HG03025 (cell line): ENCODE measurements around the gene OTC.

ENCODE experiments used
- ATAC-seq: cut with Tn5 transposase; IDR thresholded peaks from one replicate; pipeline ENCODE4 v1.9.1; 2021; ENCODE audit warnings: mild to moderate bottlenecking, moderate library complexity; ENCODE audit not compliant: unreplicated experiment, low FRiP score

OTC gene

DNA sequence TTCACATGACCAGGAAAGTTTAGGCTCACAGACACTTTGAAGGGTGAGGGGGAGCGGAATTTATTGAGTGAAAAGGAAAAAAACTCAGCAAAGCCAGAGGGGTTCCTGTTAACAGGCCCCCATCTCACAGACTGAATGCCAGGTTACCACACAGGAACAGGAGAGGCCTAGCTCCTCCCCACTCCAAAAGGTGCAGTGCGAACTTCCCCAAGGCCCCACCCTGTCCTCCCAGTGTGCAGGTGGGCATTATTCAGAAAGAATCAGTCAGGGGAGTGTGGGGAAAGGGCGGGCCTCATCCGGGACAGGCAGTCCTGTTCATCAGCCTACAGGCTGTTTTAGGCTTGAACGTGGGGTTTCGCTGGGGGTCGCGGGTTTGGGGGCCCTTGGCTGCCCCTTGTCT is 4.0 kb downstream of the OTC start:
- no peak for ATAC-seq

DNA sequence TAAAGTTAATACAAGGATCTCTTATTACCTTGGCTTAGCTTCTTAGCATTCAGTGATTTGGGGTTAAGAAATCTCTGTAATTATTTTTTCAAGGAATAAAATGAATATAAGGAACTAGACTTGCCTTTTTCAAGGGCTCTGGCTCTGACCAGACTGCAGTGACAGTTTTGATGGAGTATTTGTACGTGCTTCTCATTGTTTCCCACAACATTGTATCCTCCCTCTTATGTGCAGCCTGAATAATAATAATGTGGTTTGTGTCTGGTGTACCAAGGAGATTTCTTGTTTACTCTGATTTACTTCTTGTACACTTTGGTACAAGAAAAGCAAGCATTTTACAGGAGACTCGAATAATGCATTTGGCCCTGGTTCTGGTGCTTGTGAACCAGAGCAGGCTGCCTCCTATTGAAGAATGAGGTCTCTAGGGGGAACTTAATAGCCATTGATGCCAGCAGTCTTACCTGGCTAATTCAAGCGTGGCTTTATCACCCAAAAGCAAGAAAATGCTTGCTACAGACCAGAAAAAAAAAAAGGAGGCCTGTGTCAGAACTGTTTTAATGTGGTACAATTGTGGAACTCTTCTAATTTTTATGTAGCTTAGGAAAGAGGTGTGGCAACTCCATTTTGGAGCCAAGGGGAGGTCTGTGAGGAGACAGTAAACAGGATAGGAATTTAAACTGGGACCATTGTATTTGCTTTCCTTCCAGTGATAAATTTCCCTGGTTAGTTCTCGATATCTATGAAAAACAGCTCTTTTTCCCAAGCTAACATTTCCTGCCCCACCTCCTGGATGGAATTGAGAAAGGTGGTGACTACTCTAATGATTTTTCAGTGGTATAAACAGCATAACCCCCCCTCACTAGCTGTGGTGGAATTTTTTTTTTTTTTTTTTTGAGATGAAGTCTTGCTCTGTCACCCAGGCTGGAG is 5.6 kb downstream of the OTC start:
- no peak for ATAC-seq

GRCh38 chrX:38363046-38363445 is 10.6 kb downstream of the OTC start:
- no peak for ATAC-seq

- no peak for ATAC-seq
These were observed 13.6 kb downstream of the OTC start for GRCh38 chrX:38365954-38366353.

DNA sequence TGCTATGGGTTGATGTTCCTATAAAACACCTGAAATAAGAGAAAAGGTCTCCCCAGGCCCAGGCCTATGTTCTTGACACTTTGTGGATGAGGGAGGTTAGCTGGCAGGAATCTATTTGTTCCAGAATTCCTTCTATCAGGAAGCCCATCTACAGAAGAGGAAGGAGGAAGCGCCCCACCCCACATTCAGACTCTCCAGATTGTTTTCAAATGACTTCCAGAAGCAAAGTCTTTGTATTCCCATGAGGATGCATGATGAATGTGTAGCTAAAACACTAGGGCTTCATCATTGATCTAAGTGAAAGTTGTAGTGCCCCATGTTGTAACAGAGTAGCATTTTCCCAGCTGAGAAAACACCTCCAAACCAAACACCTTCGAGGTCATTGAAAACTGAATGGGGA is 16.4 kb downstream of the OTC start:
- ATAC-seq = no peak

- no peak for ATAC-seq
These were observed 19.2 kb downstream of the OTC start for GRCh38 chrX:38371641-38372040.

DNA sequence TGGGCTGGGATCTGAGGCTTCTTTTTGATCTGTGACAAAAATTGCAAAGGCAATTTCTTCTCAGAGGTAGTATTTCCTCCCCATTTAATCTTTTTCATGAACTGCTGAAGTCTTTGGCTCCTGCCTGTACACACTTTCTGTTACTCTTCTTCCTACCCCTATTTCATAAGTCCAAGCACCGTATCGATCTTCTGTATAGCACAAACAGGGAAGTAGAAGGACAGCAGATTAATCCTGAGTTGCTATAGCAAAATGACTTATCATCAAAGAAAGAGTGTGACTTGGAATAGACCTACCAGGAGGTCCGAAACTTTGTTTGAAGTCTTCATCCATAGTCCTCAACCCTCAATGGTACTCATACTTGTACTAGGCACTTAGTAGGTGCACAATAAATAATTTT is 22.0 kb downstream of the OTC start:
- no peak for ATAC-seq

GRCh38 chrX:38375891-38376290 is 23.5 kb downstream of the OTC start:
- no peak for ATAC-seq

DNA sequence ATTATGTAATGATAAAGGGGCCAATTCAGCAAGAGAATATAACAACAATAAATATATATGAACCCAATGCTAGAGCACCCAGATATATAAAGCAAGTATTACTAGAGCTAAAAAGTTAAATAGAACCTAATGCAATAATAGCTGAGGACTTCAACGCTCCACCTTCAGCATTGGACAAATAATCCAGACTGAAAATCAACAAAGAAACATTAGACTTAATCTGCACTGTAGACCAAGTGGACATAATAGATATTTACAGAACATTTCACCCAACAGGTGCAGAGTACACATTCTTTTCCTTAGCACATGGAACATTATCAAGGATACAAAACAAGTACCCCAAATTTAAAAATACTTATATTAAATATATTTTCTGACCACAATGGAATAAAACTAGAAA is 24.3 kb downstream of the OTC start:
- no peak for ATAC-seq

DNA sequence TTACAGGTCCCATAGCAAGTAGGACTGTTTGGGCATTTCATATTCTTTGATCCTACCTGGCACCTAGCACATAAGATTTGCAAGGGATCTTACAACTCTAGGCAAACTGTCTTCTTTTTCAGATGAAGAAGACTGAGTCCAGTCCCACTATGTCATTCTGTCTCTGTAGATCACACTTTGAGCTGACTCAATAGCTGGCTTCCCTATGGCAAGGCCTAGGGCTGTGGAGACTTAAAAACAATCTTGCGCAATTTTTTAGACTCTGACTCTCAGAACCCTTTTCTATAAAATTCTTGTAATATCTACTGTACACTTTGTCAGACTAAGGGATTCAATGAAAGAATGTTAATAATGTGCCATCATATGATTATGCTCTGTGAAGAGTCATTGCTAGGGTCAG is 26.7 kb downstream of the OTC start:
- no peak for ATAC-seq

DNA sequence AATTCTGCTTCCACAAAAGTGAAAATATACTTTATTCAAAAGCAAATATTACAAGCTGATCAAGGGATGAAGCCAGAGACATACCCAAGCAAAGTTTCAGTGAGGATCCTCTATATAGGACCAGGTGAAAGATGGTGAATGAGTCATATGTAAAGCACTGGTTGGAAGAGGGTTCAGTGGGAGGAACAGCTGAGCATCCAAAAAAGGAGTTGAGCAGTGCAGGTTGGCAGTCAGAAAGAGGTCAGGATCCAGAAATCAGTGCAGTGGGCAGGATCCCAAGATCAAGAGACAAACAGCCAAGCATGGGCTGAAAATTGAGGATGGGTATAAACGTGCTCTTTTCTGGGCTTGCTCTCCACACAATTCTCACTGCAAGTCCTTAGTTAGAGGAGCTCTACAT is 30.3 kb downstream of the OTC start:
- ATAC-seq = no peak

GRCh38 chrX:38400389-38400910 is 48.0 kb downstream of the OTC start:
- no peak for ATAC-seq

DNA sequence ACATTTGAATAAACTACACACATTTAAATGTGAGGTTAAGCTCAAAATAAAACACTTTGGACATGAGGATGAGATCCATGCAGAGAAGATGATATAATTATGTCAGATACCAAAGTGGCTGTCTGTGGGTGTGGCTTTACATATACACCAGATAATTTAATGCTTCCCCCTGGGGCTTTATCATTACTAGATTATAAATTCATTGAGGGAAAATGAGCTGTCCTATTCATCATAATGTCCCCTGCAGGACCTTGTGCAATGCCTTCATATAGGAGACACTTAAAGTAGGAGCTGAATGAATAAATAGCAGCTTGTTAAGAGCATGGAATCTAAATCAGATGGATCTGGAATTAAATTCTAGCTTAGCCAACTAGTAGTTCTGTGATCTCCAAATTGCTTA is 49.7 kb downstream of the OTC start:
- no peak for ATAC-seq

GRCh38 chrX:38403834-38404233 is 51.4 kb downstream of the OTC start:
- ATAC-seq = no peak

GRCh38 chrX:38407126-38407525 is 54.7 kb downstream of the OTC start:
- ATAC-seq = no peak

GRCh38 chrX:38409289-38409688 is 56.9 kb downstream of the OTC start:
- no peak for ATAC-seq

GRCh38 chrX:38426785-38427184 is 74.4 kb downstream of the OTC start:
- no peak for ATAC-seq

DNA sequence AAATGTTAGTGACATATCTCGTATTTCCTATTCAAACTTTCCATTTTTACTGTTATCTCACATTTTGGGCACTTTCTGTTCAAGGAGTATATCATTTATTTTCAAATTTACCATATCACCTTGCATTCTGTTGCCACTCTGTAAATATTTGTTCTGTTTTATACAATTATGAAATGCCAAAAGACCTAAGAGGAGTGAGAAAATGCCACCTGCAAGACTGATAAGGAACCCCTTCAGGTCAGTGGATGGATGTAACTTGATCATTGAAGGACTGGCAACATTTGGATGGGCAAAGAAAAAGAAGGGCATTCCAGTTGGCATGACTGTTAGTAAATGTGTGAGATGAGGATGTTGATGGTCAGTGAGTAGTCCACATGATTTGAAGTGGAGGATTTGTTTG is 79.1 kb downstream of the OTC start:
- ATAC-seq = no peak

- ATAC-seq = no peak
These were observed 82.7 kb downstream of the OTC start for GRCh38 chrX:38435130-38435529.

DNA sequence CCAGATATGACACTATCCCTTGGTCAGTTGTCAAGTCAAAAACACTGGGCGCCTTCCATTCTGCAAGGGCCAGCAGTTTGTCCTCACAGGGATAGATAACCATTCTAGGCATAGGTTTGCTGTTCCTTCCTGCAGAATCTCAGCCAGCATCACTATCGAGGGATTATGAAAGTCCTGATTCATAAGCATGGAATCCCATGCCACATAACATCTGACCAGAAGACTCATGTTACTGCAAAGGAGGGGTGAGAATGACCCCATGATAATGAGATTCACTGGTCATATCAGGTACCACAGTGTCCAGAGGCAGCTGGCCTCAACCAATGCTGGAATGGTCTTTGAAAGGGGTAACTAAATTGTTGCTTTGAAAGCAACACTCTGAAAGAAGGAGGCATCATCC is 84.7 kb downstream of the OTC start:
- ATAC-seq = no peak

DNA sequence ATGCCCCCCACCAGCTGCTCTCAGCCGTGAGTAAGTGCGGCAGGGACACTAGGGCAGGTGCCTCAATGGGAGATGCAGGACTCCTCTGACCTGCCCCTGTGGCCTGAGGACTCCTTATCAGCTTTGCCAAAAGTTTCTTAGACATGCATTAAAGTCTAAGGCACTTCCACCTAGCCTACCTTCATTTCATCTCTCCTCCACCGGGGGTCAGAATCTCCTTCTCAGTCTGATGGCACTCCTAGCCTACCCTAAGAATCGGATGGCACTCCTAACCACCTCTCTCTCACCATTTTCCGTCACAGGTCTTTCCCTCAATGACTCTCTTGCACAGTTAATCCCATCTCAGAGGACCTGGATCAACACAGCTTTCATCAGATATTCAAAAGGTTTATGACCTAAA is 85.9 kb downstream of the OTC start:
- no peak for ATAC-seq

DNA sequence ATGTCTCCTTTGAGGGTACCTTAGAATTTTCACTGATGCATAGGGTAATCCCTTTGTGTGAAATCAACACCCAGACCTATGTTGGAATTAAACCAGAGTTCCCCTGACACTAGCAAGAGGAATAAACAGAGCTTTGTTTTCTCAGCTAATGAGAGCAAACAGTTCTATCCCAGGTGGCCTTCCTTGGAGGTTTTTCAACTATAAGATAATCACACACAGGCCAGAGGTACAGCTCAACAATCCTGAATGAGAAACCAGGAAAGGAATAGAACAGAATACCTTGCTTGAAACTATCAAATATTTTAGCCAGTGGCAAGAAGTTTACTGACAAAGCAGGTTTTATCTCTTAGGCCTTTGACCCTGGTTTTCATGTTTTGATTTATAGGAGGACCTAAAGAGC is 100.2 kb downstream of the OTC start:
- ATAC-seq = no peak
